Measurements from ENCODE around the gene BTBD16. TPM values are rescaled to one million over a fixed set of nuclear protein-coding genes. Genes with fewer than 3 reads are reported as not detected.

Gene BTBD16
- not detected for polyA plus RNA-seq (2013, experiment 1 of 2)
- not detected for polyA plus RNA-seq (2013, experiment 2 of 2)

- no peak within 1 kb of the TSS for H3K9ac ChIP-seq (ENCODE audit: low read depth, low read length)
These were observed at the start of gene BTBD16 for GRCh38 chr10:122271076-122271475. Gene BTBD16 (plus strand): TSS chr10:122271296. CDS start chr10:122275082, 3,786 bp downstream.

GRCh38 chr10:122221958-122222357 is 49.1 kb upstream of the BTBD16 start:
- WGBS: 94% methylated on average over 5 of the region's 5 CpGs
- H3K36me3 ChIP-seq (ENCODE audit: insufficient read depth, low read length): peaks cover 91% of the 10 kb centered on the region

More at GRCh38 chr10:122271076-122271475, at the start of gene BTBD16:
- Histone ChIP-seq H3K27me3 (ENCODE audit: insufficient read depth, low read length) (no peaks in the 10 kb centered on the region), H3K4me1 (ENCODE audit: insufficient read depth, low read length) (no peaks in the 10 kb centered on the region), H3K4me3 (ENCODE audit: low read length) (no peak within 1 kb of the TSS), H3K27ac (ENCODE audit: low read depth, low read length) (no peak within 1 kb of the TSS), H3K36me3 (ENCODE audit: insufficient read depth, low read length) (no peaks in the 10 kb centered on the region), H3K9me3 (ENCODE audit: insufficient read depth, low read depth, low read length) (no peaks in the 10 kb centered on the region)
- WGBS: 94% methylated on average over 5 of the region's 5 CpGs

GRCh38 chr10:122222638-122223037 is 48.5 kb upstream of the BTBD16 start:
- Histone ChIP-seq H3K36me3 (ENCODE audit: insufficient read depth, low read length) (peaks cover 93% of the 10 kb centered on the region), H3K4me1 (ENCODE audit: insufficient read depth, low read length) (no peaks in the 10 kb centered on the region)
- 95% methylated on average over 6 of the region's 7 CpGs for WGBS

More at GRCh38 chr10:122221958-122222357, 49.1 kb upstream of the BTBD16 start:
- H3K4me3 ChIP-seq (ENCODE audit: low read length): no peak overlapping the region
- no peaks in the 10 kb centered on the region for H3K9me3 ChIP-seq (ENCODE audit: insufficient read depth, low read depth, low read length)
- H3K27ac ChIP-seq (ENCODE audit: low read depth, low read length): no peak overlapping the region
- no peaks in the 10 kb centered on the region for H3K4me1 ChIP-seq (ENCODE audit: insufficient read depth, low read length)
- H3K27me3 ChIP-seq (ENCODE audit: insufficient read depth, low read length): no peaks in the 10 kb centered on the region
- H3K9ac ChIP-seq (ENCODE audit: low read depth, low read length): no peak overlapping the region

GRCh38 chr10:122224159-122224558 is 46.9 kb upstream of the BTBD16 start:
- 95% methylated on average over 9 of the region's 9 CpGs for WGBS
- Histone ChIP-seq H3K4me1 (ENCODE audit: insufficient read depth, low read length) (no peaks in the 10 kb centered on the region), H3K36me3 (ENCODE audit: insufficient read depth, low read length) (peaks cover 95% of the 10 kb centered on the region), H3K4me3 (ENCODE audit: low read length) (no peak overlapping the region), H3K9ac (ENCODE audit: low read depth, low read length) (no peak overlapping the region), H3K27ac (ENCODE audit: low read depth, low read length) (no peak overlapping the region), H3K9me3 (ENCODE audit: insufficient read depth, low read depth, low read length) (no peaks in the 10 kb centered on the region), H3K27me3 (ENCODE audit: insufficient read depth, low read length) (no peaks in the 10 kb centered on the region)

More at GRCh38 chr10:122222638-122223037, 48.5 kb upstream of the BTBD16 start:
- H3K9ac ChIP-seq (ENCODE audit: low read depth, low read length): no peak overlapping the region
- H3K9me3 ChIP-seq (ENCODE audit: insufficient read depth, low read depth, low read length): no peaks in the 10 kb centered on the region
- no peak overlapping the region for H3K4me3 ChIP-seq (ENCODE audit: low read length)
- no peak overlapping the region for H3K27ac ChIP-seq (ENCODE audit: low read depth, low read length)
- H3K27me3 ChIP-seq (ENCODE audit: insufficient read depth, low read length): no peaks in the 10 kb centered on the region

GRCh38 chr10:122225330-122225729 is 45.8 kb upstream of the BTBD16 start:
- Histone ChIP-seq H3K4me1 (ENCODE audit: insufficient read depth, low read length) (no peaks in the 10 kb centered on the region), H3K36me3 (ENCODE audit: insufficient read depth, low read length) (peaks cover 96% of the 10 kb centered on the region), H3K27me3 (ENCODE audit: insufficient read depth, low read length) (no peaks in the 10 kb centered on the region), H3K9me3 (ENCODE audit: insufficient read depth, low read depth, low read length) (no peaks in the 10 kb centered on the region), H3K27ac (ENCODE audit: low read depth, low read length) (no peak overlapping the region), H3K4me3 (ENCODE audit: low read length) (no peak overlapping the region), H3K9ac (ENCODE audit: low read depth, low read length) (no peak overlapping the region)
- 96% methylated on average over 9 of the region's 9 CpGs for WGBS

GRCh38 chr10:122227754-122228153 is 43.3 kb upstream of the BTBD16 start:
- Histone ChIP-seq H3K9ac (ENCODE audit: low read depth, low read length) (no peak overlapping the region), H3K9me3 (ENCODE audit: insufficient read depth, low read depth, low read length) (no peaks in the 10 kb centered on the region), H3K27me3 (ENCODE audit: insufficient read depth, low read length) (no peaks in the 10 kb centered on the region), H3K36me3 (ENCODE audit: insufficient read depth, low read length) (peaks cover 84% of the 10 kb centered on the region), H3K4me3 (ENCODE audit: low read length) (no peak overlapping the region), H3K4me1 (ENCODE audit: insufficient read depth, low read length) (no peaks in the 10 kb centered on the region), H3K27ac (ENCODE audit: low read depth, low read length) (no peak overlapping the region)
- WGBS: 92% methylated on average over 4 of the region's 4 CpGs

GRCh38 chr10:122229666-122230065 is 41.4 kb upstream of the BTBD16 start:
- peaks cover 72% of the 10 kb centered on the region for H3K36me3 ChIP-seq (ENCODE audit: insufficient read depth, low read length)

GRCh38 chr10:122230222-122230621 is 40.9 kb upstream of the BTBD16 start:
- Histone ChIP-seq H3K27me3 (ENCODE audit: insufficient read depth, low read length) (no peaks in the 10 kb centered on the region), H3K4me3 (ENCODE audit: low read length) (no peak overlapping the region), H3K9ac (ENCODE audit: low read depth, low read length) (no peak overlapping the region), H3K4me1 (ENCODE audit: insufficient read depth, low read length) (no peaks in the 10 kb centered on the region), H3K9me3 (ENCODE audit: insufficient read depth, low read depth, low read length) (no peaks in the 10 kb centered on the region), H3K36me3 (ENCODE audit: insufficient read depth, low read length) (peaks cover 67% of the 10 kb centered on the region), H3K27ac (ENCODE audit: low read depth, low read length) (no peak overlapping the region)
- WGBS: 95% methylated on average over 19 of the region's 19 CpGs

More at GRCh38 chr10:122229666-122230065, 41.4 kb upstream of the BTBD16 start:
- no peaks in the 10 kb centered on the region for H3K4me1 ChIP-seq (ENCODE audit: insufficient read depth, low read length)
- WGBS: 99% methylated on average over 2 of the region's 2 CpGs
- H3K9me3 ChIP-seq (ENCODE audit: insufficient read depth, low read depth, low read length): no peaks in the 10 kb centered on the region
- H3K4me3 ChIP-seq (ENCODE audit: low read length): no peak overlapping the region
- H3K27me3 ChIP-seq (ENCODE audit: insufficient read depth, low read length): no peaks in the 10 kb centered on the region
- no peak overlapping the region for H3K9ac ChIP-seq (ENCODE audit: low read depth, low read length)
- no peak overlapping the region for H3K27ac ChIP-seq (ENCODE audit: low read depth, low read length)

GRCh38 chr10:122232769-122233168 is 38.3 kb upstream of the BTBD16 start:
- H3K9me3 ChIP-seq (ENCODE audit: insufficient read depth, low read depth, low read length): no peaks in the 10 kb centered on the region
- WGBS: 96% methylated on average over 3 of the region's 3 CpGs
- no peak overlapping the region for H3K4me3 ChIP-seq (ENCODE audit: low read length)
- peaks cover 65% of the 10 kb centered on the region for H3K36me3 ChIP-seq (ENCODE audit: insufficient read depth, low read length)
- H3K9ac ChIP-seq (ENCODE audit: low read depth, low read length): no peak overlapping the region
- H3K27ac ChIP-seq (ENCODE audit: low read depth, low read length): no peak overlapping the region
- H3K27me3 ChIP-seq (ENCODE audit: insufficient read depth, low read length): no peaks in the 10 kb centered on the region
- no peaks in the 10 kb centered on the region for H3K4me1 ChIP-seq (ENCODE audit: insufficient read depth, low read length)

GRCh38 chr10:122233857-122234348 is 37.2 kb upstream of the BTBD16 start:
- H3K36me3 ChIP-seq (ENCODE audit: insufficient read depth, low read length): peaks cover 62% of the 10 kb centered on the region
- 93% methylated on average over 11 of the region's 11 CpGs for WGBS

GRCh38 chr10:122234416-122234815 is 36.7 kb upstream of the BTBD16 start:
- WGBS: 100% methylated on average over 2 of the region's 2 CpGs
- Histone ChIP-seq H3K27ac (ENCODE audit: low read depth, low read length) (no peak overlapping the region), H3K36me3 (ENCODE audit: insufficient read depth, low read length) (peaks cover 61% of the 10 kb centered on the region)

More at GRCh38 chr10:122233857-122234348, 37.2 kb upstream of the BTBD16 start:
- Histone ChIP-seq H3K4me1 (ENCODE audit: insufficient read depth, low read length) (no peaks in the 10 kb centered on the region), H3K27ac (ENCODE audit: low read depth, low read length) (no peak overlapping the region), H3K27me3 (ENCODE audit: insufficient read depth, low read length) (no peaks in the 10 kb centered on the region), H3K9me3 (ENCODE audit: insufficient read depth, low read depth, low read length) (no peaks in the 10 kb centered on the region), H3K4me3 (ENCODE audit: low read length) (no peak overlapping the region), H3K9ac (ENCODE audit: low read depth, low read length) (no peak overlapping the region)

More at GRCh38 chr10:122234416-122234815, 36.7 kb upstream of the BTBD16 start:
- Histone ChIP-seq H3K9me3 (ENCODE audit: insufficient read depth, low read depth, low read length) (no peaks in the 10 kb centered on the region), H3K9ac (ENCODE audit: low read depth, low read length) (no peak overlapping the region), H3K4me3 (ENCODE audit: low read length) (no peak overlapping the region), H3K4me1 (ENCODE audit: insufficient read depth, low read length) (no peaks in the 10 kb centered on the region), H3K27me3 (ENCODE audit: insufficient read depth, low read length) (no peaks in the 10 kb centered on the region)
